Fibroblast of gingiva (primary cell): ENCODE measurements around the gene COIL.
A peak's percentile ranks its signal among the peaks of the same experiment; 100 is the strongest.

Experiments
- DNase-seq: peaks from one replicate; pipeline ENCODE4 v3.0.0-alpha.2; 2011; ENCODE audit warnings: low read depth

COIL gene

DNA sequence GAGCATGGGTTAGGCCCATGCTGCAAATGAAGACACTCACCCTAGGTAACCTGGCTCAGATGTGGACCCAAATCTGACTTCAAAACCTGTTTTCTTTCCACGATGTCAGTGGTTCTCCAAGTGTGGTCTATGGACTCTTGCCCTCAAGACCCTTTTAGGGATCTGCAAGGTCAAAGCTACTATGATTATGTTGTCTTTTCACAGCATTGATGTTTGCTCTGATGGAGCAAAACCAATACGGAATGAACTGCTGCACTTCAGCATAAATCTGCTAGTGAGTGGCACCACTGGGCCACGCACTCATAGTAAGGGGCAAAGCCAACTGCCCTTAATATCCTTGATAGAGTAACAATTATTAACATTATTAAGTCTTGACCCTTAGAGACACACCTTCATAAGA, 25.4 kb downstream of the COIL start:
- DNase-seq, result no peak

GRCh38 chr17:56934280-56934679, 26.6 kb downstream of the COIL start:
- DNase-seq, result no peak

GRCh38 chr17:56933868-56934267, 27.0 kb downstream of the COIL start:
- no peak for DNase-seq

DNA sequence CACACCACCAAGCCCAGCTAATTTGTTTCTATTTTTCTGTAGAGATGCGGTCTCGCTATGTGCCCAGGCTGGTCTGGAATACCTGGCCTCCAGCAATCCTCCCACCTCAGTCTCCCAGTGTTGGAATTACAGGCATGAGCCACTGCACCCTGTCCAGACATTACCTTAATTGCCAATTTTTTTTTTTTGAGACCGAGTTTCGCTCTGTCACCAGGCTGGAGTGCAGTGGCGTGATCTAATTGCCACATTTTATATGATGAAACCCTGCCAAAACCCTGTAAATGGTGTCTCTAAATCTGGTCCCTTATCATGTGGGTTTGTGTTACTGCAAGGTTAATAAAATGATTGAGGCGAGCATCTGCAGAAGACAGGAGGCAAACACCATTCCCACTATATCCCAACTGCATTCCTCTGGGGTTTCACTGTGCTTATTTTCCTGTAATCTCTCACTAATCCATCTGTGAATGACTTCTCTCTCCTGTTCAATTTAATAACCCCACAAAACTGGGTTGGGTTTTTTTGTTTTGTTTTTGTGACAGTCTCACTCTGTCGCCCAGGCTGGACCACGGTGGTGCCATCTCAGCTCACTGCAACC, 27.6 kb downstream of the COIL start:
- DNase-seq, result no peak

DNA sequence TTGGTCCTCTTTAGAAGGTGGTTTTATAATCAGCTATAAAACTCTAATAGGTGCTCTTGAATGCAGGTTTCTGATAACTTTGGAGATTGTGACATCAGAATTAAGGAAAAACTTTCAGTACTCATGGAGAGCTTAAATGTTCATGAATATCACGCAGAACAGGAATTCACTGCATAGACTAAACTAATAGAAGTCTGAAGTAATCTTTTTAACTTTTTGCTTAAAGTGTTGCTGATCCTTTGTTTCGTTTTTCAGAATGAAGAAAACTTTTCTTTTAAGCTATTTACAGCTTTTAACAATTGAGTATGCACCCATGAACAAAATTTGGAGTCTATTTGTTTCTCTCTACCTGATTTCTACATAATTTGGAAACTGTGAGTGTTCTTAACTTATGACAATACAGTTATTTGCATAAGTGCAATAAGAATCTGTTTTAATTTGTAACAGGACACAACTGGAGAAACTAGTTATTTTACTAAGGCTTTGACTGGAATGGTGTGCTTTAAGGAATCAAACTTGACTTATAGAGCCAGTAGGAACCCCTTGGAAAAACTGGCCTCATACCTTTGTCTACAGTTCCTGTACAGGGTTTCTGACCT, 30.0 kb downstream of the COIL start:
- no peak for DNase-seq

- no peak for DNase-seq
Measured at GRCh38 chr17:56929362-56929969, 31.4 kb downstream of the COIL start.

DNA sequence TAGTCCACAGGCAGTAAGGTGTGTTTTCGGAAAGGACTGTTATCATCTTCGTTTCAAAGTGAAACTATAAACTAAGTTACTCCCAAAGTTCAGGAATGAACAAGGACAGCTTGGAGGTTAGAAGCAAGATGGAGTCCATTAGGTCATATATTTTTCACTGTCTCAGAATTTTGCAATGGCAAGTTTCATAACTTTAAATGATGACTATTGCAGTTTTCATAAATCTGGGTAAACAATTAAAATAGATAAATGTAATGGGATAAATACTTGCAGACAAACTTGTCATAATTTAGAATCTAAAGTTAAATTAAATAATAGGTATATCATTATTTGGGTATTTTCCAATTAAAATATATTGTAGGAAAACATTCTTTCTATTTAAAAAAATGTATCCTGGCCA, 32.3 kb downstream of the COIL start:
- DNase-seq, result no peak

GRCh38 chr17:56926704-56927103, 34.1 kb downstream of the COIL start:
- no peak for DNase-seq

DNA sequence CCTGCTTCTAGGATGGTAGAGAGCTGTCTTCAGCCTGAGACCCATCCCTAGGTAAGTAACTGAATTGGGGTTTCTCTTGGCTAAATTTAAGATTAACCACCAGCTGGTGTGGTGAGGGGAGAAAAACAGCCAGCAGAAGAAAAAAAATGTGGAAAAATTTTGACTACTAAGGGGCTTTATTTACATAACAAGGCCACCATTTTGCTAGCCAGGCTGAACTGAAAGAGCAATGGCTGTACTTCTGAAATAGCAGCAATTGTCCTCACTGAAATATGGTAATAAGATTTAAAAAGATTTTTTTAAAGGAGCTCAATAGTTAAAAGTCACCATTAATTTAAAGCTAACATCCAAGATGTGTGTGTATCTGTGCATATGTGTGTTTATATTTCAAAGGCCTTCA, 34.6 kb downstream of the COIL start:
- DNase-seq, result no peak

- no peak for DNase-seq
Measured at GRCh38 chr17:56925088-56925487, 35.8 kb downstream of the COIL start.

GRCh38 chr17:56919717-56920116, 41.1 kb downstream of the COIL start:
- DNase-seq, result no peak

- DNase-seq, result peak; percentile 91
Measured at GRCh38 chr17:56918916-56919315, 41.9 kb downstream of the COIL start.

DNA sequence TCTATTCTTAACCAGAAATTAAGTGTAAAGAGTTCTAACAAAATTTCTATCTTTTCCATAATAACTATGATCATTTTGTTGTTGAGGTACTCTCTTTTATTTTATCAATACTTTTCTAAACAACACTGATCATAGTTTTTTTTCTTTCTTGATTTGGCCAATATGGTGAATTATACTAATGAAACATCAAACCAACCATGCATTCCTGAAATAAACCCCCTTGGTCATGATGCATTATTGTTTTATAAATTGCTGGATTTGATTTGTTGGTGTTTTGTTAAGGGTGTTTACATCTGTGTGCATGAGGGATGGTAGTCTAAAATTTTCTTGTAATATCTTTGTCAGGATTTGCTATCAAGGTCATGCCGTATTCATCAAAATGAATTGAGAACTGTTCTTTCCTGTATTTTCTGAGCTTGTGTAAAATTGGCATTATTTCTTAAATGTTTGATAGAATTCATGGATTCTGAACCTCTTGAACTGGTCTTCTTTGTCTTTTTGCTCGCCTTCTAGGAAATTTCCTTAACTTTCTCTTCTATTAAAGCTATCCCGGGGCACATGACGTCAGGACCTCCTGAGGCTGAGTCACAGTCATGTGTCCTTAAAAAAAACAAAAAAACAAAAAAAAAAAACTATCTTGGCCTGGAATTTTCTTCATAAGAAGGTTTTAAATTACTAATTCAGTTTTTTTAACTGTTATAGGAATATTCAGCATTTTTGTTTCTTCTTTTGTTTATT, 43.1 kb downstream of the COIL start:
- peak; percentile 14 for DNase-seq

GRCh38 chr17:56914581-56915273, 46.1 kb downstream of the COIL start:
- no peak for DNase-seq

- DNase-seq, result peak; percentile 90
Measured at GRCh38 chr17:56913867-56914580, 46.8 kb downstream of the COIL start, which contains the start of gene TRIM25. Gene TRIM25, minus strand, starts transcription at chr17:56914049. Its CDS starts 61 bp downstream, at chr17:56913988.

DNA sequence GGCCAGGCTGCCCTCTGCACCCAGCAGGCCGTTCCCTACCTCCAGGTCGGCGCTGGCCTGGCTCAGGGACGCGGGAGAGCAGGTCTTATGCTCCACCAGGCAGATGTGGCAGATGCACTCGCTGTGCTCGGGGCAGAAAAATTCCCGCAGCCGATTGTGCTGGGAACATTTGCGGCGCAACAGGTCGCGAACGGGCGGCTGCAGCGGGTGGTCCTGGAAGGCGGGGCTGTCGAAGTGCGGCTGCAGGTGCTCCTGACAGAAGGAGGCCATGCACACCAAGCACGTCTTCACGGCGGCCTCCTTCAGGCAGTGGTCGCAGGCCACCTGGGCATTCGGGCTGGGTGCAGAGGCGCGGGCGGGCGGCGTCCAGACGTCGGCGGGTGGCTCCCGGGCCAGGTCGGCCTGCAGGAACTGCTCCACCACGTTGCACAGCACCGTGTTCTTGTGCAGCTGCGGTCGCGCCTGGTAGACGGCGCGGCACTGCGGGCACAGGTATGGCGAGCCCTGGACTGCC, 47.4 kb downstream of the COIL start:
- no peak for DNase-seq

- no peak for DNase-seq
Measured at GRCh38 chr17:56913000-56913311, 47.9 kb downstream of the COIL start.

DNA sequence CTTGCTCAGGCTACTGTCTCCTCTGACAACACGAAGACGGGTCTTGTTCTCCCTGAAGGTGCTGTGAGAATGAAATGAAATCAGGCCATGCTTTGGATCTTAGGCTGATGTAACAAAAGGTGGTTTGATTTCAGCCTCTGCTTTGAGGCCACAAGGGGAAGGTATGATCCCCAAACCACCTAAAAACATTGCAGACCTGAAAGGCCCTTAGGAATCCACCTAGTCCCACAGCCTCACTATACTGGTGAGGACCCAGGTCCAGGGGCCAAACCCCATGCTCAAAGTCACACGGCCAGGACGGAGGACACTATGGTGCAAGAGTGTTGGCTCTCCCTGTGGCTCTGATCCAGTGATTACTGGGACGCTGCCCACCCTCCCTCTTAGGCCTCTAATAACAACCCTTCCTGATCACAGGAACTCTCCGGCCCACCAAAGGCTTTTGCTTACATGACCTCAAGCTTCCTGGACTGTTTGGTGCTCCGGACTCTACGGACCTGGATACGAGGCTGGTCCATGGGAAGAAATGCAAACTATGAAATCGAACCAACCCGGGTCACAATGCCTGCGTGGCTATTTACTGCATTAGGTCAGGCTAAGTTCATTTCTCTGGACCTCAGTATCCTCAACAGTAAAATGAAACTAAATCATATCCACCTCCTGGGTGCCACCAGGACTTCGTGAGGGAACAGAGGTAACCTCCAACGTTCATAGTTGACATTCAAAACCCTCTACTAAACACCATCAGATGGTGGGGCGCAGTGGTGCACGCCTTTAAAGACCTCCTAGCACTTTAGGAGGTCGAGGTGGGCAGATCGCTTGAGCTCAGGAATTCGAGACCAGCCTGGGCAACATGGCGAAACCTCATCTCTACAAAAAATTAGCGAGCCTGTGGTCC, 48.5 kb downstream of the COIL start:
- DNase-seq, result peak; percentile 63

- DNase-seq, result no peak
Measured at GRCh38 chr17:56910509-56911235, 50.2 kb downstream of the COIL start.
